Peyer's patch (tissue), 4 donors: ENCODE results near the gene RNF213. TPM values are rescaled to one million over a fixed set of nuclear protein-coding genes. Genes with fewer than 3 reads are reported as not detected.

Experiments used
- DNase-seq, 3 donors: peaks; one replicate each; pipeline ENCODE4 v3.0.0-alpha.2; 2017 to 2019
- H3K27ac ChIP-seq, 4 donors: fragments of 200-600 bp; sonication (generic); one replicate each; pipeline ENCODE4 v1.5.1; 2016 to 2019
- H3K27me3 ChIP-seq, 2 donors: fragments of 200-600 bp; sonication (generic); one replicate each; pipeline ENCODE4 v1.5.1; 2019
- H3K36me3 ChIP-seq, 3 donors: fragments of 200-600 bp; sonication (generic); one replicate each; pipeline ENCODE4 v1.5.1; 2016 to 2019
- H3K4me1 ChIP-seq, 4 donors: fragments of 200-600 bp; sonication (generic); one replicate each; pipeline ENCODE4 v1.5.1; 2016 to 2019
- H3K4me3 ChIP-seq, 4 donors: fragments of 200-600 bp; sonication (generic); 1 replicate in 3 of 4; 2 replicates in 1 of 4; pipeline ENCODE4 v1.5.1; 2016 to 2019; ENCODE audit warnings: mild to moderate bottlenecking in 1 of 4
- H3K9me3 ChIP-seq, 4 donors: fragments of 200-600 bp; sonication (generic); one replicate each; pipeline ENCODE4 v1.5.1; 2016 to 2019; ENCODE audit warnings: mild to moderate bottlenecking in 1 of 4
- POLR2A ChIP-seq, 2 donors: fragments of 450-650 bp; IDR thresholded peaks; one replicate each; pipeline ENCODE4 v1.5.1; 2017; ENCODE audit warnings: antibody characterized with exemption in 2 of 2, mild to moderate bottlenecking in 2 of 2, moderate library complexity in 2 of 2
- total RNA-seq, 4 donors: library from RNA; depleted of rRNA; stranded (reverse); fragments of >200 nt; gene quantifications; one replicate each; pipeline ENCODE4 v1.1.0, GENCODE V29; 2016
- TF ChIP-seq, protein P1 (sequence below), 6 experiments: fragments of 450-650 bp in 4 of 6; fragments of 200-600 bp in 2 of 6; sonication (generic) in 1 of 6; IDR thresholded peaks; one replicate each; pipeline ENCODE4 v1.5.1; 2017 to 2019; ENCODE audit warnings: antibody characterized with exemption in 6 of 6, mild to moderate bottlenecking in 3 of 6, moderate library complexity in 1 of 6

RNF213 gene
- total RNA-seq, 4 donors from 2014 or later, result 187 to 404 (median 293) TPM

DNA sequence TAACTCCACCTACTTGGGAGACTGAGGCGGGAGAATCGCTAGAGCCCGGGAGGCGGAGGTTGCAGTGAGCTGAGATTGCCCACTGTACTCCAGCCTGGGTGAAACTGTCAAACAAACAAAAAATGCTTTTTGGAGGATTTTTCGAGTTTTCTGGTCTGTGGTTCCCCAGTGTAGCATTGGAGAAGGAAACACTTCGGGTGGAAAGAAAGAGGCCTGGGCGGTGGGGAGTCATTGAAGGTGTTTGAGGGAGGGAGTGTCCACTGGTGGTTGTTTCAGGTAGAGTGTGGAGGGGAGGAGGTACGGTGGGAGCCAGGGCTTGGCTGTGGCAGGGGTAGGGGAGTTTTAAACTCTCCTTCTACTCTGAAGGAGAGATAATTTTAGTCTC lies 1.2 kb downstream of the RNF213 start:
- Histone ChIP-seq H3K9me3 (no peaks in the 10 kb centered on the region), H3K27me3 (no peaks in the 10 kb centered on the region), H3K36me3 (peaks cover 0 to 14% (median 0%) of the 10 kb centered on the region in 3 donors), H3K27ac (peak overlapping the region; percentile 99 to 100 (median 100)), H3K4me1 (peaks cover 3 to 37% (median 20%) of the 10 kb centered on the region in 4 donors), H3K4me3 (peak overlapping the region; percentile 90 to 100 (median 94))
- no peak for TF ChIP-seq POLR2A (IDR thresholded peaks at IDR 0.05)
- TF ChIP-seq, protein P1, sequence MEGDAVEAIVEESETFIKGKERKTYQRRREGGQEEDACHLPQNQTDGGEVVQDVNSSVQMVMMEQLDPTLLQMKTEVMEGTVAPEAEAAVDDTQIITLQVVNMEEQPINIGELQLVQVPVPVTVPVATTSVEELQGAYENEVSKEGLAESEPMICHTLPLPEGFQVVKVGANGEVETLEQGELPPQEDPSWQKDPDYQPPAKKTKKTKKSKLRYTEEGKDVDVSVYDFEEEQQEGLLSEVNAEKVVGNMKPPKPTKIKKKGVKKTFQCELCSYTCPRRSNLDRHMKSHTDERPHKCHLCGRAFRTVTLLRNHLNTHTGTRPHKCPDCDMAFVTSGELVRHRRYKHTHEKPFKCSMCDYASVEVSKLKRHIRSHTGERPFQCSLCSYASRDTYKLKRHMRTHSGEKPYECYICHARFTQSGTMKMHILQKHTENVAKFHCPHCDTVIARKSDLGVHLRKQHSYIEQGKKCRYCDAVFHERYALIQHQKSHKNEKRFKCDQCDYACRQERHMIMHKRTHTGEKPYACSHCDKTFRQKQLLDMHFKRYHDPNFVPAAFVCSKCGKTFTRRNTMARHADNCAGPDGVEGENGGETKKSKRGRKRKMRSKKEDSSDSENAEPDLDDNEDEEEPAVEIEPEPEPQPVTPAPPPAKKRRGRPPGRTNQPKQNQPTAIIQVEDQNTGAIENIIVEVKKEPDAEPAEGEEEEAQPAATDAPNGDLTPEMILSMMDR (IDR thresholded peaks at IDR 0.05), result no peak
- no peak for DNase-seq

DNA sequence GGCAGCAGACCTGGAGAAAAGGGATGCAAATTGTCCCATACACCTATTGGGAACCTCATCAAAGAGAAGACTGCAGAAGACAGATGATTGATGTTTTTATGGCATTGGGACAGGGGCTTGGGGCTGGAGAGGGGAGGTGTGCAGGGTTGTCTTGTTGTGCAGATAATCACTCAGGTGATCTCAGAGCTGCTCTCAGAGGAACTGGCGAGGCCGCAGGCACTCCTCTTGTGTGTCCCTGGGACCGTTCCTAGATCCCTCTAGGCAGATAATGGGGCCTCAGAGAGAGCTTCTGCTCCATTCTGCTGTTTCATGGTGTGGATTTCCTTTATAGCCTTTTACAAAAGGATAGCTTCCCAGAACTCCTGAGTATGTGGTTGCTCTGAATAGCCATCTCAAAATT lies 1.6 kb downstream of the RNF213 start:
- H3K4me3 ChIP-seq, result peak overlapping the region in 2 of 4 donors; percentile 97 to 100
- peaks cover 3 to 37% (median 20%) of the 10 kb centered on the region in 4 donors for H3K4me1 ChIP-seq
- no peak for DNase-seq
- peak overlapping the region; percentile 99 to 100 (median 100) for H3K27ac ChIP-seq
- H3K27me3 ChIP-seq, result no peaks in the 10 kb centered on the region
- peaks cover 0 to 16% (median 0%) of the 10 kb centered on the region in 3 donors for H3K36me3 ChIP-seq
- no peaks in the 10 kb centered on the region for H3K9me3 ChIP-seq
- no peak for TF ChIP-seq POLR2A (IDR thresholded peaks at IDR 0.05)
- TF ChIP-seq, protein P1 (IDR thresholded peaks at IDR 0.05), result no peak

DNA sequence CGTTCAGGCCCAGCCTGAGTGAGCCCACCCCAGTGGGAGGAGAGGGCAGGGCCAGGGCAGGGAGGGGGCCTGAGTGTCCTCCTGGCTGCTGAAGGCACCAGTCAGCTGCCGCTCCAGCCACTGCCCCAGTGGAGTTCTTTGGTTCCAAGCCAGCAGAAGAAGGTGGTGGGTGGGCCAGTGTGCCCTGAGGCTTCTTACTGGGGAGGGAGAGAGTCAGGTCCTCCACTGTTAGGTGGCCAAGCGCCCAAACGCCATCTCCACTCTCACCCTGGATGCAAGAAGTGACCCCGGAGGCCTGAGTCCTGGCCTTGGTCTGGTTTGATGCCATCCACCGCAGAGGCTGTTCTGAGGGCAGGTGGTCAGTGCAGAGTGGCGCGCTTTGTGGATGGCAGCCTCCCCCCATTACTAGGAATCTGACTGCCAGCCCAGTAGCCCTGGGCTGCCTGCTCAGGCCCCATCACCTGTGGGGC lies 2.2 kb downstream of the RNF213 start:
- H3K4me1 ChIP-seq, result peaks cover 3 to 37% (median 20%) of the 10 kb centered on the region in 4 donors
- no peak for DNase-seq
- no peaks in the 10 kb centered on the region for H3K27me3 ChIP-seq
- TF ChIP-seq, protein P1 (IDR thresholded peaks at IDR 0.05), result no peak
- TF ChIP-seq POLR2A (IDR thresholded peaks at IDR 0.05), result no peak
- H3K36me3 ChIP-seq, result peaks cover 0 to 21% (median 0%) of the 10 kb centered on the region in 3 donors
- peak overlapping the region; percentile 63 to 100 (median 100) for H3K27ac ChIP-seq
- H3K4me3 ChIP-seq, result peak overlapping the region in 3 of 4 donors; percentile 58 to 65 (median 64)
- H3K9me3 ChIP-seq, result no peaks in the 10 kb centered on the region

DNA sequence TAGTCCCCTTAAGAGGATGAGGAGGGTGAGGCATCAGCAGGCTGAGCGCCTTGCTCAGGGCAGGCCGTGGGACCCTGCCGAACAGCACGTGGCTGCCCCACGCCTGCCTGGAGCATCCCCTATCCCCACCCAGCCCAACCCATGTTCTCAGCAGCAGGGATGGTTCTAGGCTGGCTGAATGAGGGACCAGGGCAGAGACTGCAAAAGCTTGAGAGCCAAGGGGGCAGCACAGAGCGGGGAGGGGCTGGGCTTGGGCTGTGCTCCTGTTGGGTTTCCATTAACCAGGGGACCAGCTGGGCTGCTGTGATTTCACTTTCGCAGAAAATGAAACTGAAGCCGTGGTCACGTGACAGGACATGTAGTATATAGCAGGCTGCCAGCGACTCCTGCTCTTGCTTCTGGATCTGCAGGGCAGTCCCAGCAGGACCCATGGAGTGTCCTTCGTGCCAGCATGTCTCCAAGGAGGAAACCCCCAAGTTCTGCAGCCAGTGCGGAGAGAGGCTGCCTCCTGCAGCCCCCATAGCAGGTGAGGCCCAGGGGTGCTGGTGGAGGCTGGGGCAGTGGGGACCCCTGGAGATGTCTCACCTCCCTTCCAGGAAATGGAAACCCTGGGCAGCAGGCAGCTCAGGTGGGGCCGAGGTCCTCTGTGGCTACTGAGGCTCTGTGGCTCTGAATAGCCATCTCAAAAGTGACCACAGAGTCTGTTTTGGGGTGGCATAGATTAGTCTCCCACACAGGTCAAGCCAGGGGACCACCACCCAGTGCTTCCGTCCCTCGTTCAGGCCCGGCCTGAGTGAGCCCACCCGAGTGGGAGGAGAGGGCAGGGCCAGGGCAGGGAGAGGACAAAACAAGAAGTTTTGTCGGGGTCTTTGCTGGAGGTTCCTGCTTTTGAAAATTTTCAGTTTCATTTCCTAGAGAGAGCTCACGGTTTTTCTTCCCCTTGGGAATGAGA lies 2.9 kb downstream of the RNF213 start:
- Histone ChIP-seq H3K27me3 (no peaks in the 10 kb centered on the region), H3K9me3 (no peaks in the 10 kb centered on the region), H3K4me1 (peaks cover 3 to 37% (median 20%) of the 10 kb centered on the region in 4 donors), H3K27ac (peak overlapping the region; percentile 63 to 100 (median 100)), H3K4me3 (peak overlapping the region; percentile 36 to 65 (median 61)), H3K36me3 (peaks cover 0 to 27% (median 0%) of the 10 kb centered on the region in 3 donors)
- DNase-seq, result peak; percentile 86 to 98 (median 97)
- TF ChIP-seq, protein P1 (IDR thresholded peaks at IDR 0.05), result peak in 2 of 6 experiments; percentile 35 to 39
- peak; percentile 83 to 91 for TF ChIP-seq POLR2A (IDR thresholded peaks at IDR 0.05)

DNA sequence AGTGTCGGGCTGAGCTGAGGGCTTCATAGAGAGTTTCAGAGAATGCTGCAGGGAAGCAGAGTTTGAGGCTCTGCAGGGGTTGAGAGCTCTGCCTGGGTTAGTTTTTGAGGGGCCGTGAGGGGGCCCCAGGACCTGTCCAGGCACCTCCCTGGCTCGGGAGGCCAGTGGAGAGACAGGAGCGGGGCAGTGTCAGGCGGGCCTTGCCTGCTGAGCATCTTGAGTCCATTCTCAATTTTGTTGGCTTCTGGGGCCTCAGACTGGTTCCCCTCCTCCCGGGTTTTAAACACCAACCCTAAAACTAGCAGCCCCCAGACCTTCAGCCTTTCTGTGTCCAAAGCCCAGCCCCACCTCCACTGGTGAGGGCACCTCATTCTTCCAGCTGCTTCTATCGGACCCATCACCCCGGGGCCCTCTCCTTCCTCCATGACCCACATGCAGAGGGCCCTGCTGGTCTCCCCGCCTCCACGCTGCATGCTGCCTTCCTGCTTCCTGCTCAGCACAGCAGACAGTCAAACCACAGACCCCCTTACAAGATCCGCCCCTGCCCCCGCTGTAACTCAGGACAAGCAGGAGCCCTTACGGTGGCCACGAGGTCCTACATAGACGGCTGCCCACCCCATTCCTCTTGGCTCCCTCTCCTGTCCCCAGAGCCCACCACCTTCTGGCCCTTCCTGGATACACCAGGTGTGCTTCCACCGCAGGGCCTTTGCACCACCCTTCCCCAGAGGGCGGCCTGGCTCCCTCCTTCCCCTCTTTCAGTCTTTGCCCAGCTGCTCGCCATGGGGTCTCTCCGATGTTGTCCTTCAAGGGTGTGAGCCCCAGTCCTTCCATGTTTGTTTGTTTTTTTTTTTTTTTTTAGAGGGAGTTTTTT lies 3.8 kb downstream of the RNF213 start:
- peak in 2 of 3 donors; percentile 63 to 79 for DNase-seq
- Histone ChIP-seq H3K4me3 (peak overlapping the region; percentile 36 to 65 (median 61)), H3K36me3 (peaks cover 0 to 27% (median 0%) of the 10 kb centered on the region in 3 donors)

More for the DNA sequence above, 3.8 kb downstream of the RNF213 start:
- H3K9me3 ChIP-seq, result no peaks in the 10 kb centered on the region
- H3K4me1 ChIP-seq, result peaks cover 3 to 37% (median 20%) of the 10 kb centered on the region in 4 donors
- H3K27ac ChIP-seq, result peak overlapping the region; percentile 63 to 100 (median 100)
- TF ChIP-seq, protein P1 (IDR thresholded peaks at IDR 0.05), result no peak
- TF ChIP-seq POLR2A (IDR thresholded peaks at IDR 0.05), result no peak
- no peaks in the 10 kb centered on the region for H3K27me3 ChIP-seq
